ENCODE data around the gene LIN28B. TPM values are rescaled to one million over a fixed set of nuclear protein-coding genes. Genes with fewer than 3 reads are reported as not detected.
"Not testable (repeated sequence)": the region's sequence is repeated elsewhere in the genome, so short reads cannot be mapped to it uniquely, and the experiment has no call there.

The LIN28B gene
- total and polyA plus RNA-seq, 5 experiments from 2014 or later: 0.02 TPM; not detected in 4

DNA sequence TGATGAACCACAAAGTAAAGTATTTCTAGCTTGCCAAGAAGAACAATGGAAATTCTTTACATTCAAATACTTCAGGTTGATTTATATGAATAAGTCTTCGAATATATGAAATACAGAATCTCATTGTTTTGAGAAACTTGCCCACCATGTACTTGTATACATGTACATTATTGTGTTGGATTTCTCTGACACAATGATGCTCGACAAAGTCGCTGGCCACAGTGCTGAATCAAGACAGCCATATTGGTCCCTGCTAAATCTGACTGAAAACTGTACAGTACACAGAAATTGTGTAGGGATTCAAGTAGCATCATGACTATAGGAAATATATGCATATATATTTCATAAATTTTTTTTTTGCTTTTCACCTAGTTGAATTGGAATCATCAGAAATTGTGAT lies 13.1 kb upstream of the LIN28B start:
- peaks cover 0 to 24% (median 7%) of the 10 kb centered on the region in 9 donors for H3K9me3 Mint-ChIP-seq
- H3K4me1 Mint-ChIP-seq: peaks cover 0 to 9% (median 3%) of the 10 kb centered on the region in 4 donors
- H3K4me3 Mint-ChIP-seq: no peak overlapping the region
- POLR2A ChIA-PET: no interaction called here
- peaks cover 10 to 51% (median 36%) of the 10 kb centered on the region in 5 donors for H3K27me3 Mint-ChIP-seq
- ATAC-seq (no peak), DNase-seq (no peak)
- peaks cover 4 to 20% (median 10%) of the 10 kb centered on the region in 3 donors for H3K36me3 Mint-ChIP-seq
- H3K27ac Mint-ChIP-seq: no peak overlapping the region

DNA sequence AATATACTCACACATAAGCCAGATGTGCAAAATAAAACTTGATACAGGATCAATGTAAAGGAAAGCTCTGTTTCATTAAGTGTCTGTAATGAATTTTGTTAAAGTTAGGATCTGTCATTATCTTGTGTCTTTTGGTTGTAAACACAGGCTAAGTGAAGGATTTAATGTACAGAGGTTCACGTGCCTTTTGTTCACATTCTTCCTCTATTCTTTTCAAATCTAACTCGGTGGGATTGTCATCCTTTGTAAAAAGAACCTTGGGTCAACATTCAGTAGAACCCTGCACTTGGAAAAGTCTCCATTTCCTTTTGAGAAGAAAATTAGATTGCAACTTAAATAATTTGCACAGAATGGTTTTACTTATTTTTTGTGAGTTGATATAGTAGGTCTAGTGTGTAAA lies 7.7 kb upstream of the LIN28B start:
- H3K27me3 Mint-ChIP-seq: peaks cover 19 to 51% (median 31%) of the 10 kb centered on the region in 5 donors
- peak overlapping the region in 1 of 10 donors; percentile 18 for H3K27ac Mint-ChIP-seq
- DNase-seq (no peak), ATAC-seq (no peak)
- peaks cover 0 to 4% (median 2%) of the 10 kb centered on the region in 4 donors for H3K4me1 Mint-ChIP-seq
- no peak overlapping the region for H3K4me3 Mint-ChIP-seq
- POLR2A ChIA-PET: no interaction called here
- H3K36me3 Mint-ChIP-seq: peaks cover 6 to 25% (median 8%) of the 10 kb centered on the region in 3 donors
- H3K9me3 Mint-ChIP-seq: peaks cover 2 to 28% (median 10%) of the 10 kb centered on the region in 9 donors

DNA sequence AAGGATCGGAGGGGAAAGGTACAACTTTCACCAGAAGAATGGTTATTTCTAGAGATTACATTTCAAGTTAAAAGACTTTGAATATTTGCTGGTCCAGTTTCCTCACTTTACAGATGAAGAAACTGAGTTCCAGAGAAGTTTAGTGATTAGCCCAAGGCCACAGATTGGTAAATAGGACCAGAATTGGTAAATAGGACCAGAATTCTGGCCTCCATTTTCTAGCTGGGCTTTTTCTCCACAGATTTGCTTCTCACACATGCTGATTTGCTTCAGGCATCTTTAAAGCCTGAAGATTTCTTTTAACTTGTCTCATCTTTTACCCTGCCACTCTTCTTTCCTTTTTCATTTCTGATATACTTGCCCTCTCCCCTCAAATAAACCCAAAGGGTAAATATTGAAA lies 5.2 kb upstream of the LIN28B start:
- H3K27me3 Mint-ChIP-seq: peaks cover 33 to 62% (median 46%) of the 10 kb centered on the region in 5 donors
- POLR2A ChIA-PET: no interaction called here
- H3K36me3 Mint-ChIP-seq: peaks cover 9 to 40% (median 16%) of the 10 kb centered on the region in 3 donors
- H3K9me3 Mint-ChIP-seq: peaks cover 3 to 53% (median 18%) of the 10 kb centered on the region in 9 donors
- H3K27ac Mint-ChIP-seq: no peak overlapping the region
- ATAC-seq (no peak), DNase-seq (no peak)
- H3K4me1 Mint-ChIP-seq: peaks cover 0 to 6% (median 2%) of the 10 kb centered on the region in 4 donors
- H3K4me3 Mint-ChIP-seq: no peak overlapping the region

GRCh38 chr6:104952911-104953399 lies 4.0 kb upstream of the LIN28B start:
- DNase-seq: no peak
- Mint-ChIP-seq H3K27me3 (peaks cover 39 to 70% (median 54%) of the 10 kb centered on the region in 5 donors), H3K4me3 (no peak overlapping the region), H3K27ac (no peak overlapping the region), H3K9me3 (peaks cover 8 to 63% (median 19%) of the 10 kb centered on the region in 9 donors), H3K4me1 (peaks cover 0 to 12% (median 6%) of the 10 kb centered on the region in 4 donors), H3K36me3 (peaks cover 9 to 45% (median 22%) of the 10 kb centered on the region in 3 donors)
- POLR2A ChIA-PET: no interaction called here
- no peak for ATAC-seq

GRCh38 chr6:104953400-104954189 lies 3.3 kb upstream of the LIN28B start:
- H3K27ac Mint-ChIP-seq, ATAC-seq, H3K4me3 Mint-ChIP-seq, POLR2A ChIA-PET, DNase-seq: not testable (repeated sequence)
- peaks cover 0 to 12% (median 9%) of the 10 kb centered on the region in 4 donors for H3K4me1 Mint-ChIP-seq
- peaks cover 10 to 68% (median 19%) of the 10 kb centered on the region in 9 donors for H3K9me3 Mint-ChIP-seq
- peaks cover 9 to 46% (median 22%) of the 10 kb centered on the region in 3 donors for H3K36me3 Mint-ChIP-seq
- peaks cover 45 to 74% (median 60%) of the 10 kb centered on the region in 5 donors for H3K27me3 Mint-ChIP-seq

GRCh38 chr6:104954190-104954797 lies 2.6 kb upstream of the LIN28B start:
- H3K27me3 Mint-ChIP-seq: peaks cover 49 to 79% (median 60%) of the 10 kb centered on the region in 5 donors
- POLR2A ChIA-PET: no interaction called here

GRCh38 chr6:104955491-104955890 lies 1.4 kb upstream of the LIN28B start:
- Mint-ChIP-seq H3K9me3 (peaks cover 12 to 78% (median 22%) of the 10 kb centered on the region in 9 donors), H3K27me3 (peaks cover 52 to 84% (median 62%) of the 10 kb centered on the region in 5 donors)

More at GRCh38 chr6:104954190-104954797, 2.6 kb upstream of the LIN28B start:
- H3K27ac Mint-ChIP-seq: no peak overlapping the region
- H3K4me3 Mint-ChIP-seq: no peak overlapping the region
- no peak for DNase-seq
- H3K4me1 Mint-ChIP-seq: peaks cover 0 to 12% (median 9%) of the 10 kb centered on the region in 4 donors
- peaks cover 9 to 46% (median 22%) of the 10 kb centered on the region in 3 donors for H3K36me3 Mint-ChIP-seq
- no peak for ATAC-seq
- H3K9me3 Mint-ChIP-seq: peaks cover 12 to 75% (median 20%) of the 10 kb centered on the region in 9 donors

DNA sequence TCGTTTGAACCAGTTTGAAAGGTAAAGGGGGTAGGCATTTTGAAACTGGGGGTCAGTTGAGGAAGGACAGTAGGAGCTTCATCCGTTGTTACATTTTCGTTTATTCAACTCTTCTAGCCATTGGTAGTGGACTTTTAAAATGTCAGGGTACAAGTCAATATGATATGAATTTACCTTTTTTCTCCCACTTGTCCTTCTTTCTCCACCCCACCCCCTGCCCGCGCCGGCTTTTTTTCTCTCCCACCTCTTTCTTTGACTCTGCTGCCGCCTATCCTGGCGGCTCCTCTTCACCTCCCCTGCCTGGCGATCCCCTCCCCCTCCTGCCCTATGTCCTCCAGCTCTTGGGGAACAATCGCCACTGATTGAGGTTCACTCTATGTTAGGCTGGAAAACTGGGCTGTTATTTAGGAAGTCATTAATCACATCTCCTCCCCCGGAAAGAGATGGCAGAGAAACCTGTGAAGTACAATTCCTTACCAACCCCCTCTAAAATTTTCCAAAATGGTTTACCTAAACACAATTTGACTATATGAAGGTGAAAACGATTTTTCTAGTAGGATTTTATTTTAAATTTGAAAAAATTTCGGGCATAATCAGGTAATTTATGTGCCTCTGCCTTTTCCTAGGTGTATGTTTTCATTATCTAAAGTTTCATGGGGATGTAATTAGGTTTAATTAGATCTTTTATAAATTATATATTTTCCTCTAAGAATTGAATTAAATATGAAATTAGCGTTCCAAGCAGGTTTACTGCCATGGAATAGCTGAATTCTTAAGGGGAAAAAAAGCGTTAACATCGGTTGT lies 778 bp upstream of the LIN28B start:
- Mint-ChIP-seq H3K9me3 (peaks cover 12 to 78% (median 22%) of the 10 kb centered on the region in 9 donors), H3K27ac (no peak overlapping the region), H3K36me3 (peaks cover 9 to 46% (median 22%) of the 10 kb centered on the region in 3 donors), H3K4me1 (peaks cover 0 to 12% (median 9%) of the 10 kb centered on the region in 4 donors), H3K27me3 (peaks cover 52 to 84% (median 62%) of the 10 kb centered on the region in 5 donors), H3K4me3 (no peak overlapping the region)
- no peak for ATAC-seq
- POLR2A ChIA-PET: no interaction called here
- no peak for DNase-seq

More at GRCh38 chr6:104955491-104955890, 1.4 kb upstream of the LIN28B start:
- H3K27ac Mint-ChIP-seq: no peak overlapping the region
- peaks cover 9 to 46% (median 22%) of the 10 kb centered on the region in 3 donors for H3K36me3 Mint-ChIP-seq
- POLR2A ChIA-PET: no interaction called here
- DNase-seq (no peak), ATAC-seq (no peak)
- H3K4me1 Mint-ChIP-seq: peaks cover 0 to 12% (median 9%) of the 10 kb centered on the region in 4 donors
- no peak overlapping the region for H3K4me3 Mint-ChIP-seq

DNA sequence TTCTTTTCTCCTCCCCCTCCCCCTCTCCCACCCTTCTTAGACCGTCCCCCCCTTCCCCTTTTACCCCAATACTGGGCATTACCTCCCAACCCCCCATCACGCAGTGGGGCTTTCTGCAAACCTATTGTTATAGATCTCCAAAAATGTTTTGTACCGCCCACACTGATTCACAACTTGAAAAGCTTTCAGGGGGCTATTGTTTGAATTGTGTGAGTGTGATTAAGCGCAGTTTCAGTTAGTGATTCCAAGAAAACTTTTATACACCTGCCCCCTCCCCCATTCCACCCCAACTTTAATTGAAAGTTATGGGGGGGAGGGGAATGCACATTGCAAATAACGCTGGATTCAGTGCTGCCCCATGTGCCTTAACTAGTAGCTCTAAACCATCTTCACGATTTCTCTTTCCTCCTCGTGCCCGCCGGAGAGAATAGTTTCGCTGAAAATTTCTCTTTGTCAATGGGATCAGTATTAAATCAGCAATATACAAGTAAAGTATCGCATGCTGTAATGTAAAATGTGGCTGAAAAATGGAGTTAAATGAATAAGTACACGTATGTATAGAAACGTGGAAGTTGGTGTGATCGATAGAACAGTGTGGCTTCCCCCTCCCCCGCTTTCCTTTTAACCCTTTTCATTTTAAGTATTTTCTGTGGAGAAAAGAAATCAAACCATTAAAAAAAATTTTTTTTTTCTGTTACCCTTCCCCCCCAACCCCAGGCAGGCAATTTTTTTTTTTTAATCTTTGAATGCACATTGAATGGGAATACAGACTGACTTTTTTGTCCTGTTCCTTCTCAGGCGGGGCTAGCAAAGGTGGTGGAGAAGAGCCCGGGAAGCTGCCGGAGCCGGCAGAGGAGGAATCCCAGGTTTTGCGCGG lies 632 bp downstream of the LIN28B start:
- Mint-ChIP-seq H3K27me3 (peaks cover 46 to 72% (median 62%) of the 10 kb centered on the region in 5 donors), H3K36me3 (peaks cover 9 to 41% (median 22%) of the 10 kb centered on the region in 3 donors), H3K27ac (no peak overlapping the region), H3K4me1 (peaks cover 0 to 12% (median 9%) of the 10 kb centered on the region in 4 donors), H3K4me3 (peak overlapping the region in 5 of 10 donors; percentile 8 to 23 (median 16)), H3K9me3 (peaks cover 12 to 66% (median 22%) of the 10 kb centered on the region in 9 donors)
- DNase-seq (no peak), ATAC-seq (no peak)
- POLR2A ChIA-PET: no interaction called here

- ATAC-seq (no peak), DNase-seq (no peak)
- H3K4me1 Mint-ChIP-seq: peaks cover 0 to 9% (median 7%) of the 10 kb centered on the region in 4 donors
- peaks cover 6 to 33% (median 19%) of the 10 kb centered on the region in 3 donors for H3K36me3 Mint-ChIP-seq
- POLR2A ChIA-PET: no interaction called here
- H3K4me3 Mint-ChIP-seq: peak overlapping the region in 1 of 10 donors; percentile 16
- peaks cover 11 to 58% (median 19%) of the 10 kb centered on the region in 9 donors for H3K9me3 Mint-ChIP-seq
- H3K27ac Mint-ChIP-seq: no peak overlapping the region
- H3K27me3 Mint-ChIP-seq: peaks cover 39 to 64% (median 54%) of the 10 kb centered on the region in 5 donors
Measured at GRCh38 chr6:104958178-104959025, 1.5 kb downstream of the LIN28B start.

Measured in naive thymus-derived CD8-positive, alpha-beta T cell (primary cell).